ENCODE data around the gene NCBP2.

DNA sequence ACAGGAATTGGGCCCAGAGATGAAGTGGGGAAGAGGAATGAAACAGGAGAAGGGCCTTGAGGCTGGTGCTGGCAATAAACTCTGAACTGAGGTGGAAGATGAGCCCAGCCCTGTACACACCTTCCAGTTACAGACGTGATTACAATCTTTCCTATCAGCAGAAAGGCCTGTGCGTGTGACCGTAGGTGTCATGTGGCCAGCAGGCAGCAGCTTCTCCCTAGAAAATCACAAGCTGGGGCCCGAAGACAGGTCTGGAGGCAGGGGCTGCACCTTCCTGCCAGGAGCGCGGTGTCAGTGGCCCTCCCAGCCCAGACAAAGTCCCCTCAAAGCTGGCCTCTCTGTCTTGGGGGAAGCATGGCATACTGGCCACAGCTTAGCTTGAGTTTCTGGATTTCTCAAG is 43.0 kb upstream of the NCBP2 start:
- TF ChIP-seq, protein P1, sequence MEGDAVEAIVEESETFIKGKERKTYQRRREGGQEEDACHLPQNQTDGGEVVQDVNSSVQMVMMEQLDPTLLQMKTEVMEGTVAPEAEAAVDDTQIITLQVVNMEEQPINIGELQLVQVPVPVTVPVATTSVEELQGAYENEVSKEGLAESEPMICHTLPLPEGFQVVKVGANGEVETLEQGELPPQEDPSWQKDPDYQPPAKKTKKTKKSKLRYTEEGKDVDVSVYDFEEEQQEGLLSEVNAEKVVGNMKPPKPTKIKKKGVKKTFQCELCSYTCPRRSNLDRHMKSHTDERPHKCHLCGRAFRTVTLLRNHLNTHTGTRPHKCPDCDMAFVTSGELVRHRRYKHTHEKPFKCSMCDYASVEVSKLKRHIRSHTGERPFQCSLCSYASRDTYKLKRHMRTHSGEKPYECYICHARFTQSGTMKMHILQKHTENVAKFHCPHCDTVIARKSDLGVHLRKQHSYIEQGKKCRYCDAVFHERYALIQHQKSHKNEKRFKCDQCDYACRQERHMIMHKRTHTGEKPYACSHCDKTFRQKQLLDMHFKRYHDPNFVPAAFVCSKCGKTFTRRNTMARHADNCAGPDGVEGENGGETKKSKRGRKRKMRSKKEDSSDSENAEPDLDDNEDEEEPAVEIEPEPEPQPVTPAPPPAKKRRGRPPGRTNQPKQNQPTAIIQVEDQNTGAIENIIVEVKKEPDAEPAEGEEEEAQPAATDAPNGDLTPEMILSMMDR (IDR thresholded peaks at IDR 0.05; ENCODE audit: low read depth, low read length) = no peak
- TF ChIP-seq EZH2phosphoT487 (IDR thresholded peaks at IDR 0.05; ENCODE audit: low read depth) = no peak

All from OCI-LY3 (cell line).